SK-N-SH treated with all-trans-retinoic acid at 6 μM for 48 hours (cell line): Measurements from ENCODE around the gene MYO5B.

Experiments
- ATAC-seq: fragments of 200-7000 bp; cut with Tn5 transposase; 3 replicates; pipeline ENCODE4 v1.9.1; 2020; ENCODE audit warnings: mild to moderate bottlenecking, moderate library complexity
- ARNTL ChIP-seq: fragments of 450-650 bp; formaldehyde crosslinking; IDR thresholded peaks from 2 replicates; pipeline ENCODE4 v1.5.0; 2020; ENCODE audit warnings: low read depth, mild to moderate bottlenecking, moderate library complexity, borderline replicate concordance
- BACH2 ChIP-seq: fragments of 250-450 bp; sonication (Bioruptor Pico); IDR thresholded peaks from 2 replicates; pipeline ENCODE4 v1.9.0; 2021; ENCODE audit warnings: mild to moderate bottlenecking, borderline replicate concordance
- CREB5 ChIP-seq: fragments of 250-450 bp; sonication (Bioruptor Pico); IDR thresholded peaks from 2 replicates; pipeline ENCODE4 v1.5.1; 2020; ENCODE audit warnings: low read depth, mild to moderate bottlenecking, moderate library complexity
- CSRNP3 ChIP-seq: fragments of 250-450 bp; sonication (Bioruptor Pico); IDR thresholded peaks from 2 replicates; pipeline ENCODE4 v1.5.1; 2021; ENCODE audit warnings: mild to moderate bottlenecking, moderate library complexity
- ESRRG ChIP-seq: fragments of 250-450 bp; sonication (Bioruptor Pico); IDR thresholded peaks from 2 replicates; pipeline ENCODE4 v1.6.1; 2021; ENCODE audit warnings: mild to moderate bottlenecking
- GLIS3 ChIP-seq: fragments of 250-450 bp; sonication (Bioruptor Pico); IDR thresholded peaks from 2 replicates; pipeline ENCODE4 v1.5.0; 2020; ENCODE audit warnings: mild to moderate bottlenecking, moderate library complexity
- ISL1 ChIP-seq: fragments of 250-450 bp; sonication (Bioruptor Pico); IDR thresholded peaks from 2 replicates; pipeline ENCODE4 v2.1.2; 2022; ENCODE audit warnings: mild to moderate bottlenecking, moderate library complexity
- OSR1 ChIP-seq: fragments of 250-450 bp; sonication (Bioruptor Pico); IDR thresholded peaks from 2 replicates; pipeline ENCODE4 v1.8.0; 2022; ENCODE audit warnings: moderate library complexity, mild to moderate bottlenecking, inconsistent platforms
- PATZ1 ChIP-seq: fragments of 250-450 bp; sonication (Bioruptor Pico); IDR thresholded peaks from 2 replicates; pipeline ENCODE4 v1.8.0; 2020; ENCODE audit warnings: mild to moderate bottlenecking, moderate library complexity, borderline replicate concordance
- PPARA ChIP-seq: fragments of 250-450 bp; sonication (Bioruptor Pico); IDR thresholded peaks from 2 replicates; pipeline ENCODE4 v1.5.0; 2020; ENCODE audit warnings: mild to moderate bottlenecking, borderline replicate concordance
- RARB ChIP-seq: fragments of 250-450 bp; sonication (Bioruptor Pico); IDR thresholded peaks from 2 replicates; pipeline ENCODE4 v1.8.0; 2021; ENCODE audit warnings: mild to moderate bottlenecking, moderate library complexity
- SNAI2 ChIP-seq: fragments of 250-450 bp; sonication (Bioruptor Pico); IDR thresholded peaks from 2 replicates; pipeline ENCODE4 v1.5.0; 2020; ENCODE audit warnings: mild to moderate bottlenecking, moderate library complexity
- TCF4 ChIP-seq: fragments of 250-450 bp; sonication (Bioruptor Pico); IDR thresholded peaks from 2 replicates; pipeline ENCODE4 v1.8.0; 2021; ENCODE audit warnings: mild to moderate bottlenecking, moderate library complexity, borderline replicate concordance
- TOX ChIP-seq: fragments of 250-450 bp; sonication (Bioruptor Pico); IDR thresholded peaks from 2 replicates; pipeline ENCODE4 v1.8.0; 2021; ENCODE audit warnings: mild to moderate bottlenecking, moderate library complexity, borderline replicate concordance
- ZC3H10 ChIP-seq: fragments of 250-450 bp; sonication (Bioruptor Pico); IDR thresholded peaks from 2 replicates; pipeline ENCODE4 v1.5.1; 2021; ENCODE audit warnings: mild to moderate bottlenecking, moderate library complexity
- ZNF565 ChIP-seq: fragments of 450-650 bp; formaldehyde crosslinking; conservative IDR thresholded peaks from 2 replicates; pipeline ENCODE4 v1.5.0; 2020; ENCODE audit warnings: low read depth, mild to moderate bottlenecking, moderate library complexity
- ZNF70 ChIP-seq: fragments of 450-650 bp; formaldehyde crosslinking; IDR thresholded peaks from 2 replicates; pipeline ENCODE4 v1.5.0; 2020; ENCODE audit warnings: mild to moderate bottlenecking, moderate library complexity
- ZNF8 ChIP-seq: fragments of 450-650 bp; formaldehyde crosslinking; IDR thresholded peaks from 2 replicates; pipeline ENCODE4 v1.5.0; 2020; ENCODE audit warnings: mild to moderate bottlenecking, moderate library complexity
- TF ChIP-seq, protein P1 (sequence below): fragments of 250-450 bp; sonication (Bioruptor Pico); IDR thresholded peaks from 2 replicates; pipeline ENCODE4 v1.5.0; 2020; ENCODE audit warnings: mild to moderate bottlenecking, moderate library complexity
- TF ChIP-seq, protein P2 (sequence below): fragments of 250-450 bp; sonication (Bioruptor Pico); IDR thresholded peaks from 2 replicates; pipeline ENCODE4 v1.8.0; 2021; ENCODE audit warnings: low read depth, mild to moderate bottlenecking, moderate library complexity, borderline replicate concordance

MYO5B gene

DNA sequence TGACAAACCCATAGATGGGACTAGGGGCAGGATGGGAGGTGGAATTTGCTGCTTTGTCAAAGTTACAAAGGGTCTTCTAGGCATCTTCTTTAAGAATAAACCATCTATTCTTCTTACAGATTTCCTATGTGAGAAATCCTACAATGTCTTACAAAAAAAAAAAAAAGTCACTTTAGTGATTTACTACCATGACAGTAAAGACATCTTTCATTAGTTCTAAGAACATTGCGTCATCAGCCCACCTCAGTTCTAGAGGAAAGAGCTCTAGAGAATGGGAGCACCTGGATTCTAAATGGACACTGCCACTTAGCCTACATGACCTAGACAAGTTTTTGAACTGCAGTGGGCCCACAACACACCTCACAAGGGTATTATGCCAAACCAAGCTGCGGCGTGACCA lies 172.0 kb downstream of the MYO5B start (continued):
- TF ChIP-seq CSRNP3 (CRISPR knock-in tag) = no peak
- no peak for TF ChIP-seq RARB (CRISPR knock-in tag)
- no peak for TF ChIP-seq TOX (CRISPR knock-in tag)
- no peak for TF ChIP-seq GLIS3

DNA sequence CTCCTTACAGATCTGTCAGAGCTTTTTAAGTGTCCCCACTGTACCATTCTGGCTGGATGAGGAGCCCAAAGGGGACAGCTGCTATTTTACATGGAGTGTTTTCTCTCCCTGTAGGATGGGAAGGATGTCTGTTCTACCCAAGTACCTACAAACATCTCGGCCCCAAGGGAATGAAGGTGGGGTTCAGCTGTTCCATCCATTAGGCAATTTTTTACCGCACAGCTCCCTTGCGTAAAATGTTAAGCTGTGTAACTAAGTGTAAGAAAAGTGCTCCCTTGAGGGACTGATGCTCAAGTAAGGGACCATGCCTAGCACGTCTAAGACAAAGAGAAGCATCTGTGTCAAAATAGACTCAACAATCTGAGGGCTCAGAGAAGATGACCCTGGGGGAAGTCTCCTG lies 180.3 kb downstream of the MYO5B start:
- TF ChIP-seq ESRRG (no peak), CSRNP3 (CRISPR knock-in tag) (no peak), TOX (CRISPR knock-in tag) (no peak), ZNF565 (CRISPR knock-in tag) (no peak), ZNF70 (no peak), ZNF8 (CRISPR knock-in tag) (no peak), RARB (CRISPR knock-in tag) (no peak), GLIS3 (no peak), ISL1 (CRISPR knock-in tag) (no peak), BACH2 (CRISPR knock-in tag) (no peak)
- no peak for ATAC-seq

DNA sequence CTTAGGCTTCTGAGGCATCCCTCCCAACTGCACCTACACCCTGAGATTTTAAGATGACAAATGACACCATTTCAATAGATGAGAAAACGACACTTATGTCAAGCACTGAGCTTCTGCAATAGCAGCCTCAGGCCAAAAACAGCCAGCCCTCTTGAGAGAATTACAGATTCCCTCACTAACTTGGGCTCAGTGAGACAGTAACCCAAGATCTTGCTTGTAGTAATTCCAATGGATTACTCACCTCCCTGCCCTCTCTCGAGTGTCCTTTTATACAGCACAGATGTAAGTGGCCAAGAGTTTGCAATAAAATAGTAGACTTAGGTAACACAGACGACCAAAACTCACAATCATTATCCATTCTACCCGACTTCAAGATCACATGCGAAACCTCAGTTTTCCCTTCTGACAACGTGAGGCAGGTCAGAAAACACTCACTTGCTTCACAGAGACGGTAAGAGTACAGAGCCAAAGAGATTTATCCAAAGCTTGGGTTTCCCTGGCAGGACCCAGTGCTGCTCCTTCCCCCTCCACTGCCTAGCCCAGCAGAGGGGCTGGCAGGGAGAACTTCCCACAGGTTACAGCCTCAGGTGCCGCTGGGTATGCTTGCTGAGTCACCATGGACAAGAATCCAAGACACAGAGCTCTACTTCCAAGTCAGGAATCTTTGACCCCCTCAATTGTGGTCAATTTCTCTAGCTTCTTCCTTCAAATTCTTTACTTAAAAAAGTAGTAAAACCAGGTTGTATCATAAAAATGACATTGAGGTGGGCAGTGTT lies 181.4 kb downstream of the MYO5B start:
- ATAC-seq = no peak
- TF ChIP-seq ESRRG (no peak), ZNF70 (no peak), ZNF8 (CRISPR knock-in tag) (no peak), ZC3H10 (no peak), OSR1 (CRISPR knock-in tag) (no peak), SNAI2 (CRISPR knock-in tag) (no peak)
- TF ChIP-seq, protein P1, sequence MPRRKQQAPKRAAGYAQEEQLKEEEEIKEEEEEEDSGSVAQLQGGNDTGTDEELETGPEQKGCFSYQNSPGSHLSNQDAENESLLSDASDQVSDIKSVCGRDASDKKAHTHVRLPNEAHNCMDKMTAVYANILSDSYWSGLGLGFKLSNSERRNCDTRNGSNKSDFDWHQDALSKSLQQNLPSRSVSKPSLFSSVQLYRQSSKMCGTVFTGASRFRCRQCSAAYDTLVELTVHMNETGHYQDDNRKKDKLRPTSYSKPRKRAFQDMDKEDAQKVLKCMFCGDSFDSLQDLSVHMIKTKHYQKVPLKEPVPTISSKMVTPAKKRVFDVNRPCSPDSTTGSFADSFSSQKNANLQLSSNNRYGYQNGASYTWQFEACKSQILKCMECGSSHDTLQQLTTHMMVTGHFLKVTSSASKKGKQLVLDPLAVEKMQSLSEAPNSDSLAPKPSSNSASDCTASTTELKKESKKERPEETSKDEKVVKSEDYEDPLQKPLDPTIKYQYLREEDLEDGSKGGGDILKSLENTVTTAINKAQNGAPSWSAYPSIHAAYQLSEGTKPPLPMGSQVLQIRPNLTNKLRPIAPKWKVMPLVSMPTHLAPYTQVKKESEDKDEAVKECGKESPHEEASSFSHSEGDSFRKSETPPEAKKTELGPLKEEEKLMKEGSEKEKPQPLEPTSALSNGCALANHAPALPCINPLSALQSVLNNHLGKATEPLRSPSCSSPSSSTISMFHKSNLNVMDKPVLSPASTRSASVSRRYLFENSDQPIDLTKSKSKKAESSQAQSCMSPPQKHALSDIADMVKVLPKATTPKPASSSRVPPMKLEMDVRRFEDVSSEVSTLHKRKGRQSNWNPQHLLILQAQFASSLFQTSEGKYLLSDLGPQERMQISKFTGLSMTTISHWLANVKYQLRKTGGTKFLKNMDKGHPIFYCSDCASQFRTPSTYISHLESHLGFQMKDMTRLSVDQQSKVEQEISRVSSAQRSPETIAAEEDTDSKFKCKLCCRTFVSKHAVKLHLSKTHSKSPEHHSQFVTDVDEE (CRISPR knock-in tag) = no peak

GRCh38 chr18:50011813-50012435 lies 183.0 kb downstream of the MYO5B start:
- no peak for TF ChIP-seq BACH2 (CRISPR knock-in tag)
- TF ChIP-seq SNAI2 (CRISPR knock-in tag) = no peak
- TF ChIP-seq TCF4 (CRISPR knock-in tag) = no peak
- TF ChIP-seq RARB (CRISPR knock-in tag) = no peak
- no peak for TF ChIP-seq ISL1 (CRISPR knock-in tag)
- TF ChIP-seq ARNTL (CRISPR knock-in tag) = no peak
- TF ChIP-seq ESRRG = no peak
- no peak for TF ChIP-seq ZNF8 (CRISPR knock-in tag)
- no peak for TF ChIP-seq ZNF70
- peak; percentile 55 for ATAC-seq

- ATAC-seq = peak; percentile 92
- TF ChIP-seq TCF4 (CRISPR knock-in tag) (no peak), CREB5 (no peak), ISL1 (CRISPR knock-in tag) (no peak), ZNF565 (CRISPR knock-in tag) (no peak), PPARA (CRISPR knock-in tag) (no peak), BACH2 (CRISPR knock-in tag) (no peak), ARNTL (CRISPR knock-in tag) (no peak), ZNF70 (no peak), TOX (CRISPR knock-in tag) (no peak), ESRRG (no peak), PATZ1 (CRISPR knock-in tag) (no peak), OSR1 (CRISPR knock-in tag) (no peak)
- TF ChIP-seq, protein P2, sequence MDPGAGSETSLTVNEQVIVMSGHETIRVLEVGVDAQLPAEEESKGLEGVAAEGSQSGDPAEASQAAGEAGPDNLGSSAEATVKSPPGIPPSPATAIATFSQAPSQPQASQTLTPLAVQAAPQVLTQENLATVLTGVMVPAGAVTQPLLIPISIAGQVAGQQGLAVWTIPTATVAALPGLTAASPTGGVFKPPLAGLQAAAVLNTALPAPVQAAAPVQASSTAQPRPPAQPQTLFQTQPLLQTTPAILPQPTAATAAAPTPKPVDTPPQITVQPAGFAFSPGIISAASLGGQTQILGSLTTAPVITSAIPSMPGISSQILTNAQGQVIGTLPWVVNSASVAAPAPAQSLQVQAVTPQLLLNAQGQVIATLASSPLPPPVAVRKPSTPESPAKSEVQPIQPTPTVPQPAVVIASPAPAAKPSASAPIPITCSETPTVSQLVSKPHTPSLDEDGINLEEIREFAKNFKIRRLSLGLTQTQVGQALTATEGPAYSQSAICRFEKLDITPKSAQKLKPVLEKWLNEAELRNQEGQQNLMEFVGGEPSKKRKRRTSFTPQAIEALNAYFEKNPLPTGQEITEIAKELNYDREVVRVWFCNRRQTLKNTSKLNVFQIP (CRISPR knock-in tag) = no peak
These were observed 185.1 kb downstream of the MYO5B start for GRCh38 chr18:50009773-50010335.
